ENCODE data around the gene ARFRP1.

DNA sequence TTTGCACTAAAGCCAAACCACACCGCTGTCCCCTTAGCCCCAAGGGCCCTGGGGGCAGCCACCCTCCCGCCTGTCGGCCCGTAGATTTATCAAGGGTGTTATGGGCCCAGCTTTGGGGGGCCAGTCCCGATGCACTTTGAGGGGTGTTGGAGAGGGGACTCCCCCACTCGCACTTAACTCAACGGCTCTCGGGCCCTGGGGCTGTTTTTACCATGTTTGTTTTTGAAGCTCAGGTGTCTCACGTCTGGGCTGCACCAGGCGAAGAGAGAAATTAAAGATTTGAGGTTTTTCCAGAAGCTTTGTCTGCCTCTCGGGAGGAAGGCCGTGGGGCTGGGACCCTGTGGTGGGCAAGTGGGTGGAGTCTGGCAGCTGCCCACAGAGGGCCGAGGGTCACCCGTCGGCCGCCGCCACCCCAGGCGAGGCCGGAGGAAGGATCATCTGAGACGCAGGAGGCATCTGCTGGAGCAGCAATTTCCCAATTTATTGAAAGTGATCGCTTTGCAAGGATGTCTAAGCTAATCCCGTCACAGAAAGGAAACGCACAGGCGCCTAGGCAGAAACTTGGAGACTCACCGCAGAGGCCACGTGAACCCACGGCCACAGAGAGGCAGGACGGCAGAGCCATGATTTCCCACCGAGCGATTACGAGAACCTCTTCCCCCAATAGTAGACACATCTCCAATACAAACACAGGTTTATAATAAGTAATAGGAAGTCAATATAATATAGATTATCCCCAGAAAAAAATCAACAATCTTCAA lies 35.6 kb upstream of the ARFRP1 start:
- TF ChIP-seq CTCF (conservative IDR thresholded peaks at IDR 0.05; ENCODE audit: low read depth, low read length) (no peak), EZH2phosphoT487 (IDR thresholded peaks at IDR 0.05; ENCODE audit: borderline replicate concordance, low read length) (no peak), EZH2 (IDR thresholded peaks at IDR 0.05; ENCODE audit: low read length, unreplicated experiment) (no peak)

All from PC-3 (cell line).